ENCODE results near the gene CGGBP1.

The CGGBP1 gene

DNA sequence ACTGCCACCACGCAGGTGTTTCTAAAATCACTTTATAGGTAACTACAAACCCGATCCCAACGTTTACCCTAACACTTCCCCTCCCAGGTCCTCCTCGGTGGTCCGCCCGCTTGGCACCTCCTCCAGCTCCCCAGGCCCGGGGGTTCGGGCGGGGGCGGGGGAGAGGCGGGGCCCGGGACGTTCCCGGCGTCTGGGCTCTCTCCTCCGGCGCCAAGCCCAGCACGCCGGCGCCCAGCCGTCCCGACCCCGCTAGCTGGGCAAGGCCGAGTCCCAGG, 562 bp downstream of the CGGBP1 start:
- peak overlapping the region; percentile 94 for H3K27ac ChIP-seq
- TF ChIP-seq, protein P1, sequence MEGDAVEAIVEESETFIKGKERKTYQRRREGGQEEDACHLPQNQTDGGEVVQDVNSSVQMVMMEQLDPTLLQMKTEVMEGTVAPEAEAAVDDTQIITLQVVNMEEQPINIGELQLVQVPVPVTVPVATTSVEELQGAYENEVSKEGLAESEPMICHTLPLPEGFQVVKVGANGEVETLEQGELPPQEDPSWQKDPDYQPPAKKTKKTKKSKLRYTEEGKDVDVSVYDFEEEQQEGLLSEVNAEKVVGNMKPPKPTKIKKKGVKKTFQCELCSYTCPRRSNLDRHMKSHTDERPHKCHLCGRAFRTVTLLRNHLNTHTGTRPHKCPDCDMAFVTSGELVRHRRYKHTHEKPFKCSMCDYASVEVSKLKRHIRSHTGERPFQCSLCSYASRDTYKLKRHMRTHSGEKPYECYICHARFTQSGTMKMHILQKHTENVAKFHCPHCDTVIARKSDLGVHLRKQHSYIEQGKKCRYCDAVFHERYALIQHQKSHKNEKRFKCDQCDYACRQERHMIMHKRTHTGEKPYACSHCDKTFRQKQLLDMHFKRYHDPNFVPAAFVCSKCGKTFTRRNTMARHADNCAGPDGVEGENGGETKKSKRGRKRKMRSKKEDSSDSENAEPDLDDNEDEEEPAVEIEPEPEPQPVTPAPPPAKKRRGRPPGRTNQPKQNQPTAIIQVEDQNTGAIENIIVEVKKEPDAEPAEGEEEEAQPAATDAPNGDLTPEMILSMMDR (IDR thresholded peaks at IDR 0.05), result no peak
- no peak for TF ChIP-seq ZFX (IDR thresholded peaks at IDR 0.05; ENCODE audit: borderline replicate concordance)

DNA sequence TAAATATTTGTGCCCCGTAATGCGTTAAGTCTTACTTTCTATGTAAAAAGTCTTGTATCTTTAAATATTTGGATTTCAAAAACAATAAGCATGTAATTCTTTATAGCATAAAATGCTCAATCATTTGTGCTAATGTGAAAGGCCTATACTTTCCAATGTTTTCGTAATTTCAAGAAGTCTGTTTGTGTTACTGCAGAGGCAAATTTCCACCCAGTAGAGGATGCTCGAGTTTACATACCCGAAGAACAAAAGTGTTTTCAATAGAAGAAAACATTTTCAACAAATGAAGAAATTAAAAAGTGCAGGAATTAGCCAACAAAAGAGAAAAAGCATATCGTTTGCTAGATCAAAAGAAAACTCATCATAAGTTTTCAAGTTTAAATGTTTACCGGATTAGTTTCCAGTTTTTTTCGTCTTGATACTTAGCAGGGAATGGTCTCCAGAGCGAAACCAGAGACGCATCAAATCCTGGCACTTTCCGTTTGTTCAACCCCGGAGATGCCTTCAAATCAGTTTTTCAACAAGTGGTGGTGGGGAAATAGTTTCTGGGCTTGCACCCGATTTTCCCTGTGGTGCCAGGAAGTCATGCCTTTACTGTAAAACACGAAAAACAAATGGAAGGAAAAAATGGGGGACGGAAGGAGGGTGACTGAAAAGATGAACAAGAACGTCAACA, 1.0 kb downstream of the CGGBP1 start:
- no peak for TF ChIP-seq ZFX (IDR thresholded peaks at IDR 0.05; ENCODE audit: borderline replicate concordance)
- TF ChIP-seq, protein P1 (IDR thresholded peaks at IDR 0.05), result no peak
- peak overlapping the region; percentile 94 for H3K27ac ChIP-seq

GRCh38 chr3:88046766-88047165, 12.0 kb downstream of the CGGBP1 start:
- no peak for TF ChIP-seq ZFX (IDR thresholded peaks at IDR 0.05; ENCODE audit: borderline replicate concordance)
- TF ChIP-seq, protein P1 (IDR thresholded peaks at IDR 0.05), result no peak
- no peak overlapping the region for H3K27ac ChIP-seq

- no peak for TF ChIP-seq ZFX (IDR thresholded peaks at IDR 0.05; ENCODE audit: borderline replicate concordance)
- TF ChIP-seq, protein P1 (IDR thresholded peaks at IDR 0.05), result no peak
These were observed 14.4 kb downstream of the CGGBP1 start for GRCh38 chr3:88044411-88044810.

DNA sequence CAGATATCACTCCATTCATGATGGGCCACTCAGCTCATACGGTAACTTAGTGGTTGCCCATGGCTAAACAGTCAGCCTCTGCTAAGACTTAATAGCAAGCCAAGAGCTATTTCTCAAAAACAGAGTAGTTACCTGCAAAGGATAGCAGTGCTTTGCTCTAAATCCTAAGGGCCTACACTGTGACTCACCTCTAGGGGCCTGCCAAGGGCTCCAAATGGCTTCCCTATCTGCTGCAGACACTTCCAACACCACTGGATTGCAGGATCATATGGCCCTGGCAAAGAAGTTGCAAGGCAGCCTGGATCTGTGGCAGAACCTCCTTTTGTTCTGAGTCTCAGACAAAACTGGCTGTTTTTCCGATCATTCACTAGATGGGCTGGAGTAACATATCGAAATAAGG, 17.8 kb downstream of the CGGBP1 start:
- no peak overlapping the region for H3K27ac ChIP-seq
- TF ChIP-seq, protein P1 (IDR thresholded peaks at IDR 0.05), result no peak
- TF ChIP-seq ZFX (IDR thresholded peaks at IDR 0.05; ENCODE audit: borderline replicate concordance), result no peak

More at GRCh38 chr3:88044411-88044810, 14.4 kb downstream of the CGGBP1 start:
- no peak overlapping the region for H3K27ac ChIP-seq

DNA sequence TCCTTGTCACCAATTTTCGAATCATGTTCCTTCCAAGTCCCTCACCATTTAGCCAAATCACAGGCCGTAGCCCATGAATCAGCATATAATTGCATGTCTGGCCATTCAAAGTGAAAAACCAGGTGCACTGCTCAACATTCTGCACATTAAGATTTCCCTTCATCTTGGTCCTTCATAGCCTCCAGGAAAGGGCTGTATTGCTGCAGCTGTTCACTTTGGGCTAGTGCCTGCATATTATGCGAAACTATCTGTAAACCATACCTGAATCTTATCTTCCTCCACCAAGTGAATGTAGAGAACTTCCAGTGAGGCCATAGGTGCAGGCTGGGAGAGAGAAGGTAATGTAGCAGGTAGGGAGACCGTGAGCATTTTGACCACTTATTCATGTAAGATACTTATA, 18.3 kb downstream of the CGGBP1 start:
- TF ChIP-seq ZFX (IDR thresholded peaks at IDR 0.05; ENCODE audit: borderline replicate concordance), result no peak
- TF ChIP-seq, protein P1 (IDR thresholded peaks at IDR 0.05), result no peak
- no peak overlapping the region for H3K27ac ChIP-seq

- H3K27ac ChIP-seq, result no peak overlapping the region
- TF ChIP-seq, protein P1 (IDR thresholded peaks at IDR 0.05), result no peak
- TF ChIP-seq ZFX (IDR thresholded peaks at IDR 0.05; ENCODE audit: borderline replicate concordance), result no peak
These were observed 20.2 kb downstream of the CGGBP1 start for GRCh38 chr3:88038566-88038965.

All from 22Rv1 (cell line).